ENCODE measurements around the gene MEGF6.

Gene MEGF6

DNA sequence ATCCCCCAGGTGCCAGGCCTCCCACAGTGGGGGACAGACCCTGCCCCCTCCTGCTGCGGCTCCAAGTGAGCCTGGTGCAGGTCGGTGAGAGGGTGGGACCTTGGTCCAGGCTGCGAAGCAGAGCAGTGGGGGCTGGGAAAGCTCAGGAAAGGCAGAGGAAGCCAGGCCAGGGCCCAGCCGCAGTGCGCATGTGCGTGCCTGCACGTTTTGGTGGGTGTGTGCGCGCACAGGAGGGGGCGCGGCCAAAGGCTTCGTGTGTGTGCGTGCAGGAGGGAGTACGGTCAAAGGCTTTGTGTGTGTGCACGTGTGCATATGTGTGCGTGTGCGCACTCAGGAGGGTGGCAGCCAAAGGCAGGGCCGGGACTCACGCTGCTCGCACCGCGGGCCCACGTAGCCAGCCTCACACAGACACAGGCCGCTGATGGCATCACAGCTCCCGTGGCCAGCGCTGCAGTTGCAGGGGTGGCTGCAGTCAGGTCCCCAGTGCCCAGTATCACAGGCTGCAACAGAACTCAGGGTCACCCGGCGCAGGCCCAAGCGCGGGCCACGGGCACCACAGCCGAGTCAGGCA is 111.0 kb downstream of the MEGF6 start:
- no peak for DNase-seq

DNA sequence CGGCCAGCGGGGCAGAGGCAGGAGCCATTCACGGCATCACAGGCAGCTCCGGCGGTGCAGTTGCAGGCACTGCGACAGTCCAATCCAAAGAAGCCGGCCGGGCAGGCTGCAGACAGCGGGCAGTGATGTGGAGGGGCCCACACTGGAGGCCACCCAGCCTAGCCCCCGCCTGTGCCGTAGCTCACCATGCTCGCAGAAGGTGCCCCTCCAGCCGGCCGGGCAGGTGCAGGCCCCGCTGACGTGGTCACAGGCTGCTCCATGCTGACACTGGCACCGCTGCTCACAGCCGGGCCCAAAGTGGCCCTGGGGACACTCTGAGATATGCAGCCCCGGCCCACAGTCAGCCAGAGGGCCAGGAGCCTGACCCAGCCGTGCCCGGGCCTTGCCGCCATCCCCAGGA is 111.7 kb downstream of the MEGF6 start:
- no peak for DNase-seq

- DNase-seq, result no peak
Measured at GRCh38 chr1:3498986-3499385, 112.3 kb downstream of the MEGF6 start.

DNA sequence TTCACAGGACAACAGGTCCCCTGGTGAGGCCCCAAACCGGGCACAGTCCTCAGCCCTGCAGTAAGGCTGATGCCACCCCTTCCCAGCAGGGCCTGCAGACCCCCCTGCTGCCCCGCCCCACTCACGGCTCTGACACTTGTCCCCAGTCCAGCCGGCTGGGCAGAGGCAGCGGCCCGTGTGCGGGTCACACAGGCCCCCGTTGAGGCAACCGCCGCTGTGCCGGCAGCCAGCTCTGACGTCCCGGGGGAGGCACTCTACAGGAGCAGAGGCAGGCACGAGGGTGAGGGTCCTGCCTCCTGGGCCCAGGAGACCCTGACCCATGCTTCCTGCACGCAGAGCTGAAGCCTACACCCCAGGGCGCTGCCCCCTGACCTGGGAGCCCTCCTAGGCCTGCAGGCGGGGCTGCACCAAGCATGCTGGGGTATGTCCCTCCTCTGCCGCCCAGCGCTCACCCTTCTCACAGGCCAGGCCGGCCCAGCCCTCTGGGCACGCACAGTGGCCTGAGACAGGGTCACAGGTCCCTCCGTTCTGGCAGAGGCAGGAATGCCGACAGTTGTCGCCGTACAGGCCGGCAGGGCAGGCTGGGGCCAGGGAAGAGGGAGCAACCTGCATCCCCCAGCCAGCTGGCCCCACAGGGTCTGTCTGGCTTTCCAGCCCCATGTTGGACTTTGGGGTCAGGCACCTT is 112.9 kb downstream of the MEGF6 start:
- no peak for DNase-seq

DNA sequence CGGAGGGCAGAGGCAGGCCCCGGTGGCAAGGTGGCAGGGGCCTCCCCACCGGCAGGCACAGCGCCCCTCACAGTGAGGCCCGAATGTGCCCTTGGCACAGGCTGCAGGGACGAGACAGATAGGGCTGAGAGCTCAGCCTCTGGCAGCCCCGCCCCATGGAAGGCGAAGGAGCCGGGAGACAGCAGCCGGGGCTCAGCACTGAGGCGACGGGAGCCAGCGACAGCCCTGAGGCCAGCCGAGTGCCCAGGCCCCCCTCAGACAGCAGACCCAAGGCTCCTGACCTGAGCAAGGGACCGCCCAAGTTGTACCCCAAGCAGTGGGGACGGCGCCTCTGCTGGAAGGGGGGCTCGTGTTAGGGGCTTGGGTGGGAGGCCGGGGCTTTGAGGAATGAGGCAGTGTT is 113.8 kb downstream of the MEGF6 start:
- no peak for DNase-seq

DNA sequence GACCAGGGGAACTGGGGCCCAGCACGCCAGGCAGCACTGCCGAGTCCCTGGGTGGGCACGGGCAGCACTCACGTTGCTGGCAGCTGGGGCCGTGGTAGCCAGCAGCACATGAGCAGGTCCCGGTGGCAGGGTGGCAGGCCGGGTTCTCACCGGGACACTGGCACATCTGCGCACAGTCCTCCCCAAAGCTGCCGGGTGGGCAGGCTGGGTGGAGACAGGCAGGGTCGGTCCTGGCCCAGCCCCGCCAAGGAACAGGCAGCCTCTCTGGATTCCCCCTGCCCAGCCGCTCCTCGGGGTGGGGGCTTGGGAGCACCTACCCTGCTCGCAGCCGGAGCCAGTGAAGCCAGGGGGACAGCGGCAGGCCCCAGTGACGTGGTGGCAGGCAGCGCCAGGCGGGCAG is 114.4 kb downstream of the MEGF6 start:
- no peak for DNase-seq

GRCh38 chr1:3495776-3496745 is 115.2 kb downstream of the MEGF6 start:
- no peak for DNase-seq

DNA sequence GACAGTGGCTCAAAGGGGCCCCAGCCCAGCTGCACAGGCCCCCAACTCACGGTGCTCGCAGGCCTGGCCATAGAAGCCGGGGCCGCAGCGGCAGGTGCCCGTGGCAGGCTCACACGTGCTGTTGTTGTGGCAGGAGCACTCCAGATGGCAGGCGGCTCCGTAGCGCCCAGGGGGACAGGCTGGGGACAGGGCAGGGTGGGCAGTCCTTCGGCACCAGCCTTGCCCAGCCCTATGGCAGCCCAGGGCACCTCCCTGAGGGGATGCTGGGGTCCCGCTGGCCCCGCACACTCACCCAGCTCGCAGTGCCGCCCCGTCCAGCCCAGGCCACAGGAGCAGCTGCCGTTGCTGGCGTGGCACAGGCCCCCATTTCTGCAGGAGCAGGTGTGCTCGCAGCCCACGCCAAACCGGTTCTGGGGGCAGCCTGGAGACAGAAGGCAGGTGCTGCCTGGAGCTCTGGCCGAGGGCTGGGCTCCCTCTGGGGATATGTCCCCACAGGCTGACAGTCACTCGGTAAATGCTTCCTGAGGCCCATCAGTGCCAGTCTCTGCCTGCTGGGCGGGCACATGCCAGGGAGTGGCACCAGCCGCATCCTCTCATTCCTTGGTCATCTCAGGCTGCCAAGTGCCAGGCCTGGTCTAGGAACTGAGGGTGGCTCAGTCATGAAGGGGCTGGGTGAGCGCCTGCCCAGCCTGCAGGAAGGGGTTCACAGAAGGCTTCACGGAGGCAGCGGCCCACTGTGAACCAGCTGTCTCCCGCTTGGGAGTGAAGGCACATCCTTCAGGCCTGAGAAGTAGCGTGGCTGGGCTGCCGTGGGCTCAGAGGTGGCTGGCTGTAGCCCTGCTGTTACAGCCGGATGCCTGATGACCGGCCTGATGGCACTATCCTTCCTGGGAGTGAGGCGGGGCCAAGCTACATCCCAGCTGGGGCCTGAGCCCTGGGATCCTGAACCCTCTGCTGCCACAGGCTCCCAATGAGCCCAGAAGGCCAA is 116.7 kb downstream of the MEGF6 start:
- no peak for DNase-seq

GRCh38 chr1:3492545-3493246 is 118.6 kb downstream of the MEGF6 start:
- no peak for DNase-seq

DNA sequence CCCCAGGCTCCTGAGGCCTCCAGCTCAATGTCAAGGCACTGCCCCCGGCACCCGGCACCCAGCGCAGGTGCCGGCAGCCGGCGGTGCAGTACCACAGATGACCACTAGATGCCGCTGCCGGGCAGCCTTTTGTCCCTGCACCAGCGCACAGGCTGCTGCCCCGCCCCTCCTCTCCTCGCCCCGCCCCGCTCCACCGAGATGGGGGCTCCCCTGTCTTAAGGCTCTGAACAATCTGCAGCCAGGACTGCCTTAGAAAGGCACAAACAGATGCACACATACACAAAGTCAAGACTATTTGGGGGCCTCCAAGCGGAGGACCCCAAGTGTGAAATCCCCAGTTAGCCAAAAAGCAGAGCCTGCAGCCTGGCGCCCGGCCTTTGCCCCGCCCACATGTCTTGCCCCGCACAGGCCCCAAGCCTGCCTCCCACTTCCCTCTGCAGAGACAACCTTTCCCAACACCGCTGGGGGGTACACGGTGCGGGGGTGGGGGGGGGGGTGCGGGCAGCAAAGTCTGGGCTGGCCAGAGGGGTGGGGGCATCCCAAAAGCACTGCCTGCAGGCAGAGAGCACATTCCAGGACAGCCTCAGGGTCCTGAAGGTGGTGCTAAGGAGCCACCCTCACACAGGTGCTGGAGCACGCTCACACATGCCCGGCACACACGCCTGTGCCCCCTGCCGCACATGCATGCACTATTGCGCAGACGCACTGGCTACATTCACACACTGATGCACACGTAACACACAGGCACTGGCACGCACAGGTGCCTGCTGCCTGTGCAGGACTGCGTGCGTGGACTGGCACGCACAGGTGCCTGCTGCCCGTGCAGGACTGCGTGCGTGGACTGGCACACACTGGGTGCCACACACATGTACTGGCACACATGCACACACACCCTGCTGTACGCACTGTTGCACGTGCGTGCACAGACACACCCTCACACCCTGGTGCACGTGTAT is 119.7 kb downstream of the MEGF6 start:
- DNase-seq, result peak; percentile 81

DNA sequence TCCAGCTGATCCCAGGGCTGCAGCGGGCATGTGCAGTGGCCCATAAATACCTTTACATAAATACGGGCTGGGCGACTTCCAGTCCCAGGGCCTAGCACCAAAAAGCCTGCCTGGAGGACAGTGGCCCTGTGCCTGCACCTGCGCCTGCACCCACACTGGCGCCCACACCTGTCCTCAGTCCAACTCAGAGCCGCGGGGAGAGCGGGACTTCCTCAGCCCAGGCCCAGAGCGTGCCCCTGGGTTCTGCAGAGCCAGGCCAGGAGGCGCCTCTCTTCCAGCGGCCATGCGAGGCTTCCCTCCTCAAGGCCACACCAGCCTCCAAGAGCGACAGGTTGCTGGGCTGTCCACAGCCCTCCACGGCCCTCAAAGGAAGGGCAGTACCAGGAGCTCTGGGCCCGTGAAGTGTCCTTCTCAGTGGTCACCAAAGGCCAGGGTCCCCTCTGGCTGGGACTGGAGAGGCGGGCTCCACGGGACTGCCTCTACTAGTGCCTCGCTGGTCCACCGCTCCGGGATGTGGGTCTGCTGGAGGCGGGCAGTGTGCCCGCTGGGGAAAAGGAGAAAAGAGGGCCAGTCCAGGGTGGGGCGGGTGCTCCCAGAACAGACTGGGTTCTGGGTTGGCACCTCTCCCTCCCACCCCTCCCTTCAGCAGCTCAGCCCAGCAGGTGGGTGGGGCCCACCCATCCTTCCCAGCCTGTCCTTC is 121.1 kb downstream of the MEGF6 start:
- no peak for DNase-seq

DNA sequence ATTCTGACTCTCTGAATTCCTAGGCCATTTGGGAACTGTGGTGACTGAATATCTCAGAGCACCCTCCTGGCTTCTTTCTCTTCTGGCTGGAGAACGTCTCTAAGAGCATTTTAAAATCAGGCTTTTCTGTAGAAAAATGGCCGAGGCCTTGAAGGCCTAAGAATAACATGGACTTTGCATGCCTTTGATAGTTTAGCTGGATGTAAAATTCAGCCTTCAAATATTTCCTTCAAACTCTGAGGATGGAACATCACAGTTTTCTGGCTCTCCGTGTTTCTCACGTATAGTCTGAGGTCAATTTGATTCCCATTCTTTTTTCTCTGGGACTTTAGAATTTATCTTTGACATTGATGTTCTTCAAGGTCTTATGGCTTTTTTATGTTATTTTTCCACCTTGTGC is 122.9 kb downstream of the MEGF6 start:
- DNase-seq, result no peak

DNA sequence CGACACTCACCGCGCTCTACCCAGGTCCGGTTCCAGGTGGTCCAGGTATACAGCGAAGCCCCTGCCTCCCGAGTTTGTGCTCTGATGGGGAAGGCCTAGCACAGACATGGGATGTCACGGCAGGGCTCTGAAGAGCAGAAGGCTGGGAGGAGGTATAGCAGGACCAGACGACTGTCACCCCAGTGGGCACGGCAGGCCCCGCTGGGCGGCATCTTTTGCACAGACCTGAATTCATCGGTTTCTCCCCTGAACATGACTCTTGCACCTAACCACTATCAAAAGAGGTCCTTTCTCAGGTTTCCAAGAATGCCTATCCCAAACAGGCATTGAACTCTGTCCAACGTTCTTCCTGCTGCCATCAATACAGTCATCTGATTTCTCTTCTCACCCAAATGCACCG is 126.3 kb downstream of the MEGF6 start:
- DNase-seq, result no peak

GRCh38 chr1:3483801-3484444 is 127.4 kb downstream of the MEGF6 start:
- DNase-seq, result no peak

DNA sequence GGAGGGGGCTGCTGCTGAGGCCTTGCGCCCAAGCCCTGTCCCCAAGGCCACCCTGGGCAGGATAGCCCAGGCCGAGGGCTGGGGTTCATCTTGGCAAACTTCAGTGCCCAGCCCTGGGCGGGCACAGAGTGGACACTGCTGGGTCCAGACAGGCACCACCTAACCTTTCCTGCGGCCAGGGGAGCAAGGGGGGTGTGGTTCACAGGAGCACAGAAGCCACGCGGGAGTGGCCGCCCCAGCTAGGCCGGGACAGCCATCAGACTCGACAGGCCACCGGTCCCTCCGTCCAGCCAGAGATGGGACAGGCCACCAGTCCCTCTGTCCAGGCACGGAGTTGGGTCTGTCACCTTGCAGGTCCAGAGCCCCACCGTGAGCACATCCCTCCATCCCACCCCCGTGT is 127.9 kb downstream of the MEGF6 start:
- DNase-seq, result no peak

DNA sequence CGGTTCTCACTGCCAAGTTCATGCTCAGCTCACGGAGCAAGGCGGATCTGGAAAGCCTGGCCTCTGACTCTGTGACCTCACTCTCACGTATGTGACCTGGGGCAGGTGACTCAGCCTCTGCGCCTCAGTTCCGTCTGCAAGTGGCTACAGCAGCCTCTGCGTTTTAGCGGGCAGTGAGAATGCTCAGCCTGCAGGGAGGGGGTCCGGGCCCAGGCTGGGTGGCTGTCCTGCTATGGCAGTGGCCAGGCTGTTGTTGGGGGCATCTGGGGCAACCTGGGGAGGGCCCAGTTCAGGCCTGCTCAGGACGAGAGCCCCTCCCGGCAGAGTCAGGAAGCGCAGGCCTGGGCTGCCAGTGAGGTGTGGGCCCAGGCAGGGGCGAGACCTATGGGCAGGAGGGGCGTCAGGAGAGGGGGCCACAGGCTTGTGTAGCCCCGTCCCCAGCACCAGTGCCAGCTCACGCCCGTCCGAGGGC is 128.9 kb downstream of the MEGF6 start:
- no peak for DNase-seq

DNA sequence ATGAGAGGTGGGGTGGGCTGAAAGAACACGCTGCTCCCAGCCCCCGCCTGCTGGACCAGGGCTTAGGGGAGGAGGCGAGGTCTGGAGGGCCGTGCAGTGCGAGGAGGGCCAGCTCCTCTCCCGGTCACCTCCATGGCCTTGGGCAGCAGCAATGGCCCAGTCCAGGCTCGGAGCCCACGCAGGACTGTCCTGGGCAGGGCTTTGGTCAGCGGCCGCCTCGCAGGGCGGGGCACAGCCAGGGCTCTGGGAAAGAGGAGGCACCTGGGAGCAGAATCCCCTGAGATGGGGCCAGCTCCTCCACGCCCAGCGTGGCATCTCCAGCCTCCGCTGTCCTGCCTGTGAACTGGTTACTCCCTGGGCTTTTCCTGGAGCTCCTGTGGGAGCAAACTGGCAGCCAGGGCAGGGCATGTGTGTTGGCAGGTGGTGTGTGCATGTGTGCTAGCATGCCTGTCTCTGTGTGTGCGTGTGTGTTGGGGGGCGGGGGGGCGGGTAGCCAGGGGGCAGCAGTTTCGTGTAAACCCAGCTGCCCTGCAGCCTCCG is 129.4 kb downstream of the MEGF6 start:
- DNase-seq, result no peak

DNA sequence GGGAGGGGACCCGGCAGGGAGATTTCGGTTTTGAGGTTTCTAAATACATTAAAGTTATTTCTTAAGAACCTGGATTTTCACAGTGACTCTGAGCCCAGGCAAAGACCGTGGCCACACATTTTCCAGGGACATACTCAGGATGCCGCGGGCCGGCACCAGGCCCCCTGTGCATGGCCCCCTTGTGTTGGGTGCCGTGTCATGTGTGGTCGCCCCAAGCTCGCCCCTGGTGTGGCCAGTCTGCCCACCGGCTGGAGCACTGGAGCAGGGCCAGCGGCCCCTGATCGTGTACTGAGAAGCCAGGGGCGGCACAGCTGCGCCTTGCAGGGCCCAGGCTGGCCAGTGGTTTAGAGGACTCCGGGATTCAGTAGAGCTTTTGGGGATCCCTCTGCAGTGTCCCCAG is 130.3 kb downstream of the MEGF6 start:
- no peak for DNase-seq

GRCh38 chr1:3480369-3480719 is 131.0 kb downstream of the MEGF6 start:
- DNase-seq, result no peak
